GM04503 (cell line): ENCODE results near the gene ITGAX.

Source experiments
- DNase-seq: peaks from one replicate; pipeline ENCODE4 v3.0.0-alpha.2; 2012; ENCODE audit warnings: low read depth

The ITGAX gene

DNA sequence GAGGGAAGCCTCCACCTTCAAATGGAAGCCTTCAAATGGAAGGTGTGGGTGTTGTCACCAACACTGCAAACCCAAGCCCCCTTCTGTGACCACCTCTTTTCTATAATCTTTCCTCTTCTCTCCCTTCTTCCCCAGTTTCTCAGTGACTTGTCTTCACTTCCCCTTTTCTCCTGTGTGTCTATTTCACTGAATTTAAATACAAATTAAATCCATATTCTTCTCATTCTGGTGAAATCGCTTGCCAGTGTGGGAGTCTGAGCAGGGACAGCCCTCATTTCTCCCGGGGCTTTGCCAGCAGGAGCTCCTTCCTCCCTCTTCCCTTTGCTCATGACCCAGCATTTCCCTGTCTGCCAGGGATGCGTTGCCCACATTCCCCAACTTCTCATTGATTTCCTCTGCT lies 6.4 kb upstream of the ITGAX start:
- DNase-seq, result no peak

DNA sequence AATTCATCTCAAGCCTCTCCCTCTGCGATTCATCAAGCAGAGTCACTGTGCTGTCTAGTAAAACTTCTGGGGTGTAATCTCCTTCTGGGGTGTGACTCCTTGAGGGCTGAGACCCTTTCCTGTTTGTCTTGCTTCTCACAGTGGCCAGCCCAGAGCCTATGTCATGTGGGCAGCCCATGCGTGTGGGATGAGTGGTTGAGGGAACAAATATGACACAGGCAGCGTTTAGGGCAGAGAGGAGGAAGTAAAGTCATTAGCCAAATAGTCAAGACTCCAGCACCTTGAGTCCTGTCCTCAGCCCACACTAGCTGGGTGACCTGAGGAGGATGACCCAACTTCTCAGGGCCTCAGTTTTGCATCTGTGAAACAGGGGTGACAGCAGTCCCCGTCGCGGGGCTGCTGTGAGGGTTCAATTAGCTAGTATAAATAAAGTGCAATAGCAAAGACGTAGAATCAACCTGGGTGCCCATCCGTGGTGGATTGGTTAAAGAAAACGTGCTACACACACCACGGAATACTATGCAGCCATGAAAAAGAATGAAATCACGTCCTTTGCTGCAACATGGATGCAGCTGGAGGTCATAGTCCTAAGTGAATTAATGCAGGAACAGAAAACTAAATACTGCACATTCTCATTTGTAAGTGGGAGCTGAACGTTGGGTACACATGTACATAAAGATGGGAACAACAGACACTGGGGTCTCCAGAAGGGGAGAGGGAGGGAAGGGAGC lies 4.5 kb upstream of the ITGAX start:
- no peak for DNase-seq

DNA sequence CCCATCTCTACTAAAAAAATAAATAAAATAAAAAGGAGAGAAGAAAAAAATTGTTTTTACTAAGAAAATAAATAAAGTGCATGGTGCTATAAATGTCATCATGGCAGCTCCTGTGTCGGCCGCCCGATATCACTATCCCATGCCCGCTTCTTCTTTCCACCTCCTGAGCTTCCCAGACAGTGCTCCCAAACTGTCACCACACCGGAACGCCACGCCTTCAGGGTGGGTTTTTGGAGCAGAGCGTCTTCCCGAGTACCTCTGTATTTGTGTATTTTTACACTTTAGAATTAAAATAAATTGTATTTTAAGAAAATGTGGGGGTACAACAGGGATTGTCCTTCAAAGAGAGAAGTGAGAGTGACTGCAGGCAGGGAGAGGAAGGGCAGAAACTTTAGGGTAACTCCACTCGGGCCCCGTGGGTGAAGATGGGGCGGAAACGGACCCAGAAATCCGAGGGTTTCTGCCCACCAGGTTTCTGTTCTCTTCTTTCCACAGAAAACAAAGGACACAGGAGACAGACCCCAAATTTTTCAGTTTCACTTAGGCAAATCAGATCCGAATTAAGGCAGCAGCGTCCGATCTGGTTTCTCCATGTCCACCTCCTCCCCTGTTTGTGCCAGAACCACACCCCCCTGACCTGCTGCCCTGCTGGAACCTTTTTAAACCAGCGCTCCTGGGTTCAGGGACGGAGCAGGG lies 3.6 kb upstream of the ITGAX start:
- DNase-seq, result no peak

DNA sequence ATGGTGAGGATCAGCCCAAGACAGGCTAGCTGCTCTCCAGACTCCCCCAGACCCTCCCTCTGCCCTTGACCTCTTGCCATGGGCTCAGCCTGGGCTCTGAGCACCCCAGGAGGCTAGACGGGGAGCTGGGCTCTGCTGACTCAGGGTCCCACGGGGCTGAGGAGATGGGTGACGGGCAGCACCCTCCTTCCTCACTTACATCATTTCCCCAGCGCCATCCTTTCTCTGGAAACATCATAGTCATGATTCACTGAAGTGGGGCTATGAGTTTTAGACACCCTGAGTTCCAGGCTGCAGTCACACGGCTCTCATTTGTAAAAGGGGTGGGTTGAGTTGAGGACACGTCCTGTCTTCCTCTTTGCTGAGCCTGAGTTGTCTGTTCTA lies 3.0 kb upstream of the ITGAX start:
- no peak for DNase-seq

DNA sequence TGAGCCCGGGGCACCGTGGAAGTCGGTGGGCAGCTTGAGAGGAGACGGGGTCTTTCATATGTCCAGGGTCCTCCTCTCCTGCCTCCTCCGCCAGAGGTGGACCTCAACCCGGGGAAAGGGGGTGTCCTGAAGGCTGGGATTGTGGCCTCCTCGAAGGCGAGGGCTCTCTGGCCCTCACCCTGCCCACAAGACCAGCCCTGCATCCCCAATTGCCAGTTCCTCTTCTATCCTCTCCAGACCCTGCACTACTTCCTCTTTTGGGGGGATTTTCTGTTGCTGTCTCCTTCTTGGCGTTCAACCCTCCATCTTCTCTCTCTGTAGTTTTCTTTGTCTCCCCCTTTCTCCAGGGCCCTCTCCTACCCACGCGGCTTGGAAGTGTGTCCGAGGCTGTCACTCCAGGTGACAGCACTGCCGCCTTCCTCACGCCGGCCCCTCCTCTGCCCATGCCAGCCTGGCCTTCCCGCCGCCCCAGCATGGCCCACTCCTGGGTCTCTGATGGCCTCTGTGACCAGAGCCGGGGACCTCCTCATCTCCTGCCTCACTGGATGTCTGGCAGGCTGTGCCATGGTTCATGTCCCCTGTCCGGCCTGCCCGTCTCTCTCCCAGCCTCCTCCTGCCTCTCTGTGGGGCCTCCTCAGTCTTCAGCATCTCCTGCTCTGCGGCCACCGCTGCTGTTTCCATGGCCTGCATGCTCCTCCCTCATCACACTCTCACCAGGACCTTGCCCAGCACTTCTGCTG lies 2.4 kb upstream of the ITGAX start:
- no peak for DNase-seq

DNA sequence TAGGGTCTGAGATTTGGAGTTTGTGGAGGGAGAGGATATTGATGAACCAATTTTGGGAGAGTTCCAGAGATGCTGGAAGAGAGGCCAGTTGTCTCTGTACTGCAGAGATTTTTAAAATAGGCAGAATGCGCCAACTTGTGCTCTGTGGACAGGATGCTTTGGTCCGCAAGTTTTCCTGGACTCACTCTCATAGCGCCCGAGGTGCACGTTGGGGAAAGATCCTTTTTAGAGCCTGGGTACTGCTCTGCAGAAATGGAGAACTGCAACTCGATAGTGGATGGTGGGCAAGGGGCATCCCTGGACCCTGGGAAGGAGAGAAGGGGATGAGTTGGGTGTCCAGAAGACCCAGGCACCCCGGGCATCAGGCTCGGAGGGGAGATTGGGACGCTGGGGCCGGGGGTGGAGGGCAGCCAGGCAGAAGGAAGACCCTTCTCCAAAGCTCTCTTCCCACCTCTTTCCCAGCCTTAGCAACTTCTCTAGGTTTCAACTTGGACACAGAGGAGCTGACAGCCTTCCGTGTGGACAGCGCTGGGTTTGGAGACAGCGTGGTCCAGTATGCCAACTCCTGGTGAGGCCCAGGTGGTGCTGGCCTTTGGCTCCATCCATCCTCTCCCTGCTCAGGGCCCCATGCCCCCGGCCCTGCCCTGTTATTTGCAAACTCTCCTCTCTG lies 590 bp downstream of the ITGAX start:
- no peak for DNase-seq

DNA sequence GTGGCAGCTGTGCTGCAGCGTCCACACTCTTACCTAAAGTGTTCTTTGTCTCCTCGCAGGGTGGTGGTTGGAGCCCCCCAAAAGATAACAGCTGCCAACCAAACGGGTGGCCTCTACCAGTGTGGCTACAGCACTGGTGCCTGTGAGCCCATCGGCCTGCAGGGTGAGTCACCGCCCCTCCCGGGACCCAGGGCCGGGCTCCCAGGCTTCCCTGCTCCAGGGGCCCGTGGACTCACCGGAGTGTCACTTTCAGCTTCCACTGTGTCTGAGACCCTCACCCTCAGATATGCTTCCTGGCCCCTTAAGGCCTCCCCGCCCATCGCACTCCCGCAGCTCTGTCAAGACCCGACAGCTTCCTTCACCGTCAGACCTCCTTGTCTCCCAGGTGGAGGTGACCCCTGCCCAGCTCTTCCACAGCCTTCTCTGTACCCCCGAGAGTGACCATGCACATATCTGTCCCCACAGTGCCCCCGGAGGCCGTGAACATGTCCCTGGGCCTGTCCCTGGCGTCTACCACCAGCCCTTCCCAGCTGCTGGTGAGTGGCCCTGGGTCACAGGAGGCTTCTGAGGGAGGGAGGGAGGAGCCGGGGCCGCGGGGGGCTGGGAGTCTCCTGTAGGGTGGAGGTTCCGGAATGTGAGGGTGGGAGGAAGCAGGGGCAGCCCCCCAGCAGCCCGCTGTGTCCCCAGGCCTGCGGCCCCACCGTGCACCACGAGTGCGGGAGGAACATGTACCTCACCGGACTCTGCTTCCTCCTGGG lies 1.8 kb downstream of the ITGAX start:
- DNase-seq, result no peak

DNA sequence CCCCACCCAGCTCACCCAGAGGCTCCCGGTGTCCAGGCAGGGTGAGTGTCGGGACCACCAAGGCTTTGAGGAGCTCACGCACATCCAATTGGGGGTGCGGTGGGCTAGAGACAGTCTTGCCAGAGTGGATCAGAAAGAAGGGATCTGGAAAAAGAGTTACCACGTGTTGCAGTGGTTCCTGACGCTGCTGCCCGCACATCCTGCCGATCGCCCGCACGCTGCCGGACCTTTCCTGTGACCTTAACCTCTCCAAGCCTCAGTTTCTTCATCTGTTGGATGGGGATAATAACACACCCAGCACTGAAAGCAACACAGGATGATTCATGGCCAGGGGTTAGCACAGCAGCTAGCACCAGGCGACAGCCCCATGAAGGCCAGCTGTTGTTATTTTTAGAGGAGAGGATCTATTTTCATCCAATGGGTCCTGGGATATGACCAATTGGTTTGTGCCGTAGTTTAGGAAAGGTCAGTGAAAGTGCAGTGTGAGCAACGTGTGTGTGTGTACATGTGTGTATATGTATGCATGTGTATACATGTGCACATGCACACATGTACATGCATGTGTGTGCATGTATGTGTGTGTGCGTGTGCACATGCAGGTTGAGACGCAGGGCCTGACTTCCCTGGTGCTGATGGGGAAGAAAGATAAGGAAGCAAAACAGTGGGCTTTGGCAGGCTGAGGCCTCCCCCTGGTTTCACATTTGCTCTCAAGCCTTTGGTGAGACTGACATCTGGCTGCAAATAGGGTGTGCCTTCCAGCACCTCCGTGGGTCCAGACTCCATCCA lies 2.5 kb downstream of the ITGAX start:
- DNase-seq, result no peak

DNA sequence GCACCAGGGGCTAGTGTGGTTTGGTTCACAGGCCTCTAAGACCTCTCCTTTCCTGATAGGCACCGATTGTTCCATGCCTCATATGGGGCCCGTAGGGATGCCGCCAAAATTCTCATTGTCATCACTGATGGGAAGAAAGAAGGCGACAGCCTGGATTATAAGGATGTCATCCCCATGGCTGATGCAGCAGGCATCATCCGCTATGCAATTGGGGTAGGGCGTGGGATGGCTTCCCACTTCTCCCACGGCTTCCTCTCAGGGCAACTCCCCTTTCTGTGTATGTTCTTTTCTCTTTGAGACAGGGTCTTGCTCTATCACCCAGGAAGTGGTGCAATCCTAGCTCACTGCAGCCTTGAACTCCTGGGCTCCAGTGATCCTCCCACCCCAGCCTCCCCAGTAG lies 5.3 kb downstream of the ITGAX start:
- no peak for DNase-seq

DNA sequence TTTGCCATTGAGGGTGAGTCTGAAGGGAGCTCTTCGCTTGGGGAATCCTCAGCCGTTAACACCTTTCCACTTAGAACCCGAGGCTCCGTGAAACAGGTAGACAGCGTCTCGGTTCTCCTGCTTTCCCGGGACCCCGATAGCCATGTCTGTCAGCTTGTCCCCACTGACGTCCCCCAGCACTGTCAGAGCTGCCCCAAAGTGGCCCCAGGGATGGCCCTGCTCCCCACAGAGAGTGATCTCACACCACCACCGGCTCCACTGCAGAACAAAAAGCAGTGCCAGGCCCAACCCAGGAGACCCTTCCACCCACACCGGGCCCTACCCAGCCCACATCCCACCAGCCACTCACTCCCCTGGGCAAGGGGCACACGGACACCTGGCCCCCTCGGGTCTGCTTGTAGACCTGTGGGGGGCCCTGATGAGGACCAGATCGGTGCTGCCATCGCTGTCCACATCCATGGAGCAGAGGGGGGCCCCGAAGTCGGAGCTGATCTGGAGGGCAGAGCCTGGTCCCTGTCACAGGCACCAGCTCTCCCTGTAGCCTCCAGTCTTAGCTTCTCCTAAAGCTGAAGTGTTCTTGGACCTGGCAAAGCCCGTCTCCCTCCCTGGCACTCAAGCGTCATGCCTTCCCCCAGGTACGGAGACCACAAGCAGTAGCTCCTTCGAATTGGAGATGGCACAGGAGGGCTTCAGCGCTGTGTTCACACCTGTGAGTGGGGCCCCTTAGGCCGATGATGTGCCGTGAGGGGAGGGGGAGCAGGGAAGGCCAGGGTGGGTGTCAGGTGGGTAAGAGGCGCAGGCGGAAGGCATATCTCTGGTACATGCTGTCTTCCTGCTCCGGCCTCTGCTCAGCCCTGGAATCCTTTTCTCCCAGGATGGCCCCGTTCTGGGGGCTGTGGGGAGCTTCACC lies 6.5 kb downstream of the ITGAX start:
- no peak for DNase-seq

DNA sequence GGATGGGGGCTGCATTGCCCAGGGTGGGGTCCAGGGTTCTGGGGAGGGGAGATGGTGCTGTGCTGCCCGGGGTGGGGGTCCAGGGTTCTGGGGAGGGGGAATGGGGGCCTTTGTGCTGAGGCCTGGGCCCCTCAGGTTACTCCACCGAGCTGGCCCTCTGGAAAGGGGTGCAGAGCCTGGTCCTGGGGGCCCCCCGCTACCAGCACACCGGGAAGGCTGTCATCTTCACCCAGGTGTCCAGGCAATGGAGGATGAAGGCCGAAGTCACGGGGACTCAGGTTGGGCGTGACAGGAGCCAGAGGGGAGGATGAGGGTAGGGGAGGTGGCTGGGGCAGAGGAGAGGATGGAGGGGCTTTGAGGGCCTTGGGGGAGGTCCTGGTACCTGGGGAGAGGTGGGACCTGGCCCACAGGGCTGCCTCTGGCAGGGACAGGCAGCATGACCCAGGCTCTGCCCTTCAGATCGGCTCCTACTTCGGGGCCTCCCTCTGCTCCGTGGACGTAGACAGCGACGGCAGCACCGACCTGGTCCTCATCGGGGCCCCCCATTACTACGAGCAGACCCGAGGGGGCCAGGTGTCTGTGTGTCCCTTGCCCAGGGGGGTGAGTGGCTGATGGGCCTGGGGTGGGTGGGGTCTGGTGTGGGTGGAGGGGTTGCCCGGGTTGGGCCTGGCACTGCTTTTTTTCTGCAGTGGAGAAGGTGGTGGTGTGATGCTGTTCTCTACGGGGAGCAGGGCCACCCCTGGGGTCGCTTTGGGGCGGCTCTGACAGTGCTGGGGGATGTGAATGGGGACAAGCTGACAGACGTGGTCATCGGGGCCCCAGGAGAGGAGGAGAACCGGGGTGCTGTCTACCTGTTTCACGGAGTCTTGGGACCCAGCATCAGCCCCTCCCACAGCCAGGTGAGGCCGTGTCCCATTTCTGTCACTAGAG lies 7.8 kb downstream of the ITGAX start:
- DNase-seq, result no peak

DNA sequence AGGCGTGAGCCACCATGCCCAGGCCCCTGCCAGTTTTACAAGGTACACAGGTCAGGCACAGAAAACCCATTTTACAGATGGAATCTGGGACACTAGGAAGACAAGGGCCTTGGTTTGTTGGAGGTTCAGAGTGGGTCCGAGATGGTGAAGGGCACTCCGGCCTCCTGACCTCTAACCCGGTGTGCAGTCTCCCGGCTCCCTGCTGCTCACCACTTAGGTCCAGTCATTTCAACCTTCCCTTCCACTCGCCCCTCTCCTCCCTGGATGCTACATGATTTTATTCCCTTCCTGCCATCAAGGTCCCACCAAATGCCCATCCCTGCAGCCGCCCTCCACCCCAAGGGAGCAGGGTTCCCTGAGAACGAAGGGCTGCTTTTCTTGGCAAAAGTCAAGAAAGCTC lies 8.7 kb downstream of the ITGAX start:
- no peak for DNase-seq

DNA sequence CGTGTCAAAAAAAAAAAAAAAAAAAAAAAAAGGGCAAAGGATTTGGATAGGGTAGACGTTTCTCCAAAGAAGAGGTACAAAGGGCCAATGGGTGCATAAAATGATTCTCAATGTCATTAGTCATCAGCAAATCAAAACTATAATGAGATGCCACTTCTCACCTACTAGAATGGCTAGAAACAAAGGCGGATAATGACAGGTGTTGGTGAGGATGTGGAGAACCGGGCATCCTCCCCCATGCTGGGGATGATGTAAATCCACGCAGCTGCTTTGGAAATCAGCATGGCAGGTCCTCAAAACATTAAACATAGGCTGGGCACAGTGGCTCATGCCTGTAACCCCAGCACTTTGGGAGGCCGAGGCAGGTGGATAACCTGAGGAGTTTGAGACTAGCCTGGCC lies 9.4 kb downstream of the ITGAX start:
- DNase-seq, result no peak

DNA sequence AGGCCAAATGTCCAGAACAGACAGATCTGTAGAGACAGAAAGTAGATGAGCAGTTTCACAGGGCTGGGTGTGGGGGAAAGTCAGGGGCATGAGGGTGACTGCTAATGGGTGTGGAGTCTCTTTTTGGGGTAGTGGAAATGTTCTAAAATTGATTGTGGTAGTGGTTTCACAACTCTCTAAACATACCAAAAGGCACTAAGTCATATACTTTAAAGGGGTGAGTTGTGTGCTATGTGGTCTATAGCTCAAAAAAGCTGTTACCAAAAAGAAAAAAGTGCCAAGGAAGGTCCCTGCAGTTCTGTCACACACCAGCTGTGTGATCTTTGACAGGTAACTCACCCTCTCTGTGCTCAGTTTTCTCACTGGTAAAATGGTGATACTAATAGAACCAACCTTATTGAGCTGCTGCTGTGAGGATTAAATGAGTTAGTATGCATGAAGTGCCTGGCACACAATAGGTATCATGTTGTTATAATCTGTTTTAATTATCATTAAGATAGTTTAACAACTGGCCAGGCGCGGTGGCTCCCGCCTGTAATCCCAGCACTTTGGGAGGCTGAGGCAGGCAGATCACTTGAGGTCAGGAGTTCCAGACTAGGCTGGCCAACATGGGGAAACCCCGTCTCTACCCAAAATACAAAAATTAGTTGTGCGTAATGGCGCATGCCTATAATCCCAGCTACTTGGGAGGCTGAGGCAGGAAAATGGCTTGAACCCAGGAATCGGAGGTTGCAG lies 10.3 kb downstream of the ITGAX start:
- DNase-seq, result no peak

DNA sequence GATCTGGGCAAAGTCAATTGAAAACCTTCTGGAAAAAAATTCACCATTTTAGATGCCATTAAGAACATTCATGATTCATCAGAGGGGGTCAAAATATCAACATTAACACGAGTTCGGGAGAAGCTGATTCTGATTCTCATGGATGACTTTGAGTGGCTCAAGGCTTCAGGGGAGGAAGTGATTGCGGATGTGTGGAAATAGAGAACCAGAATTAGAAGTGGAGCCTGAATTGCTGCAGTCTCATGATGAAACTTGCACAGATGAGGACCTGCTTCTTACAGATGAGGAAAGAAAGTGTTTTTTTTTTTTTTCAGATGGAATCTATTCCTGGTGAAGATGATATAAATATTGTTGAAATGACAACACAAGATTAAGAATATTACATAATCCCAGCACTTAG lies 12.9 kb downstream of the ITGAX start:
- DNase-seq, result no peak

DNA sequence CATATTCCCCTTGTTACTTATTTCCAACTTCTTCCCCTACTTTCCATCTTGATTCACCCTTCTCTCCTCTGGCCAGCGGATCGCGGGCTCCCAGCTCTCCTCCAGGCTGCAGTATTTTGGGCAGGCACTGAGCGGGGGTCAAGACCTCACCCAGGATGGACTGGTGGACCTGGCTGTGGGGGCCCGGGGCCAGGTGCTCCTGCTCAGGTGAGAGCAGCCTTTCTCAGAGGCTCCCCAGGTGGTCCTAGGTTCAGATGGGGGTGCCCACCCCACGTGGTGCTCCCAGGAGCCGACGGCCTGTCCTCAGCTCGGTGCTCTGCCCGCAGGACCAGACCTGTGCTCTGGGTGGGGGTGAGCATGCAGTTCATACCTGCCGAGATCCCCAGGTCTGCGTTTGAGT lies 16.0 kb downstream of the ITGAX start:
- DNase-seq, result no peak

DNA sequence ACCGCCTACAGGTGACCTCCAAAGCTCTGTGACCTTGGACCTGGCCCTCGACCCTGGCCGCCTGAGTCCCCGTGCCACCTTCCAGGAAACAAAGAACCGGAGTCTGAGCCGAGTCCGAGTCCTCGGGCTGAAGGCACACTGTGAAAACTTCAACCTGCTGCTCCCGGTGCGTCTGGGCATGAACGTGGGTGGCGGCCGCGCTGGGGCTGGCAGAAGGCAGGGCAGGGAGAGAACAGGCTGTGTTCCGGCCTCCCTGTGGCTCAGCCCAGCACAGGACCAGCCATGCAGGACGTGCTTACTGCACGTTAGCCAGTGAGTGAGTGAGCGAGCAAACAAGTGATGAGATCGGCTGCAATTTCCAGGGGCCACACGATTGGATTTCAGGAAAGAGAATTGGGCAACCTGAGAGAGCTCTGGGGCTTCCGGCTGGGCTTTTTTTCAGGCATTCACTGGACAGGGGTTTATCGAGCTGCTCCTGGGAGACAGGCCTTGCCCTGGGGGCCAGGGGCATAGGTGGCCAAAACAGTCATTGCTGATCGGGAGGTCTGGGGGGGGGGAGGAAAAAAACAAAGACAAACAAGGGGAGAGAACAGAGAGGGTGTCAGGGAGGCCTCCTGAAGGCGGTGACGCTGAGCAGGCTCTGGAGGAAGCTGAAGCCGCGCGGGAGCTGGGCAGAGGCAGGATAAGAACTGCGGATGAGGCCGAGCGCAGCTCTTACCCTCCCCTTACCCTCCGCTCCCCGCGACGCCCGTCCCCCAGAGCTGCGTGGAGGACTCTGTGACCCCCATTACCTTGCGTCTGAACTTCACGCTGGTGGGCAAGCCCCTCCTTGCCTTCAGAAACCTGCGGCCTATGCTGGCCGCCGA lies 16.9 kb downstream of the ITGAX start:
- DNase-seq, result no peak
